ENCODE measurements around the gene UBTD2.

The UBTD2 gene

DNA sequence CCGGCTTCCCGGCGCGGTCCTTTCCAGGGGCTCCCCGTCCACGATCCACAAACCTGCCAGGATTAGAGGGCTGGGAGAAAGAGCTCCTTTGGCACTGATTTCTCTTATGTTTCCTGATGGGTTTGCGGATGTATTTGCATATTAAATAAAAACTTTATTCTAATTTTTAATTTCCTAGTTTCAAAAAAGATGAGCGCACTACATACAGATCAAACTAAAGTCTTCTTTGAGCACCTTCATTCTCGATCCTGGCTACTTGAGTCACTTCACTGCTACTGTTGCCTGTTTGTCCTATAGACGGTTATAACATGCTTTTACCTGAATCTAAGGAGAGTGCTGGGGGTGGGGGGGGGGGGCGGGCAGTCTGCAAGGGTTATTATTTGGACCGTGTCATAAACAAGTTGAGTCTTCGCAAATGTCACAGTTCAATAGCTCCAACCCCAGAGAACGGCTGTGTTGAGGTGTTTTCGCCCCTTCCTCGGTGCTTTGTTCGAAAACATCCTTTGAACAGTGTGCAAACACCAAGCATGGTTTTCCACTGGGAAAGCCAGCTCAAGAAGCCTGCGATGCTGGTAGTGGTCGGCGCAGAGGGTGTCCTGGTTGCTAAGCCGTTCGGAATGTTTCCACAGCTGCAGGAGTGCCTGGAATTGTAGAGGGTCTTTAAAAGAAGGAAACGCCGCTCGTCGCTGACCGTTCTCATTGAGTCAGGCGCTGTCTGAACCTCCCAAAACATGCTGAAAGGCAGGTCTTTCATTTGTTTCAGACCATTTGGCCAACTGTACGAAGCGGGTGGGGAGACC lies 94.5 kb downstream of the UBTD2 start:
- POLR2A ChIA-PET, result interaction anchor here (0.7 to 4.4 kb wide), 5 partner anchors 9 to 82 kb away, joined by 4 to 49 read pairs (median 4); no protein-coding TSS in a partner anchor
- 66% methylated on average over 24 of the region's 30 CpGs for WGBS (ENCODE audit: insufficient coverage)
- peak overlapping the region in 4 of 7 experiments; percentile 93 to 97 (median 96) for H3K4me3 ChIP-seq (ENCODE audit: control insufficient read depth in 1 of 7, extremely low read depth in 1 of 7, insufficient read depth in 4 of 7, low read depth in 2 of 7, low read length in 6 of 7)
- DNase-seq, result no peak
- no peaks in the 10 kb centered on the region for H3K27me3 ChIP-seq (replicated peaks in 2 of 5; ENCODE audit: control insufficient read depth in 4 of 5, insufficient read depth in 5 of 5, low read length in 4 of 5)
- peaks cover 0 to 9% (median 1%) of the 10 kb centered on the region in 4 experiments for H3K36me3 ChIP-seq (ENCODE audit: control insufficient read depth in 4 of 4, insufficient read depth in 4 of 4, low read length in 3 of 4)
- H3K27ac ChIP-seq (ENCODE audit: insufficient read depth in 1 of 2, low read depth in 1 of 2, low read length in 2 of 2, poor library complexity in 1 of 2, severe bottlenecking in 2 of 2), result no peak overlapping the region
- no peaks in the 10 kb centered on the region for H3K9me3 ChIP-seq (ENCODE audit: control extremely low read depth in 1 of 5, control insufficient read depth in 4 of 5, insufficient read depth in 2 of 5, low read depth in 1 of 5, low read length in 4 of 5)
- peaks cover 6 to 38% (median 31%) of the 10 kb centered on the region in 4 experiments for H3K4me1 ChIP-seq (ENCODE audit: control extremely low read depth in 1 of 4, control insufficient read depth in 4 of 4, insufficient read depth in 4 of 4, low read length in 3 of 4)
- CTCF ChIA-PET, result interaction anchor here (0.6 to 6.6 kb wide), 26 partner anchors 9 to 125 kb away, joined by 3 to 87 read pairs (median 6); partner anchors contain the start of gene UBTD2

- Histone ChIP-seq H3K4me1 (ENCODE audit: control extremely low read depth in 1 of 4, control insufficient read depth in 4 of 4, insufficient read depth in 4 of 4, low read length in 3 of 4) (peaks cover 7 to 46% (median 37%) of the 10 kb centered on the region in 4 experiments), H3K27me3 (replicated peaks in 2 of 5; ENCODE audit: control insufficient read depth in 4 of 5, insufficient read depth in 5 of 5, low read length in 4 of 5) (no peaks in the 10 kb centered on the region), H3K4me3 (ENCODE audit: control insufficient read depth in 1 of 7, extremely low read depth in 1 of 7, insufficient read depth in 4 of 7, low read depth in 2 of 7, low read length in 6 of 7) (peak within 1 kb of the TSS; percentile 86 to 97 (median 95)), H3K27ac (ENCODE audit: insufficient read depth in 1 of 2, low read depth in 1 of 2, low read length in 2 of 2, poor library complexity in 1 of 2, severe bottlenecking in 2 of 2) (peak within 1 kb of the TSS; percentile 61 to 85), H3K9me3 (ENCODE audit: control extremely low read depth in 1 of 5, control insufficient read depth in 4 of 5, insufficient read depth in 2 of 5, low read depth in 1 of 5, low read length in 4 of 5) (no peaks in the 10 kb centered on the region), H3K36me3 (ENCODE audit: control insufficient read depth in 4 of 4, insufficient read depth in 4 of 4, low read length in 3 of 4) (peaks cover 2 to 14% (median 4%) of the 10 kb centered on the region in 4 experiments)
- DNase-seq, result peak; percentile 91 to 96 (median 95)
- WGBS (ENCODE audit: insufficient coverage), result 0% methylated on average over 84 of the region's 102 CpGs
- POLR2A ChIA-PET, result interaction anchor here (0.7 to 4.4 kb wide), 7 partner anchors 9 to 81 kb away, joined by 3 to 49 read pairs (median 4); no protein-coding TSS in a partner anchor
- CTCF ChIA-PET, result interaction anchor here (0.6 to 6.6 kb wide), 33 partner anchors 9 to 276 kb away, joined by 3 to 87 read pairs (median 5); partner anchors contain the start of gene UBTD2
Measured at GRCh38 chr5:172188033-172188892, 95.3 kb downstream of the UBTD2 start, which contains the start of gene STK10. TSS of gene STK10 (minus strand) at chr5:172188224. CDS start at chr5:172188042, 182 bp downstream.

GRCh38 chr5:172187118-172188032 lies 96.2 kb downstream of the UBTD2 start:
- Histone ChIP-seq H3K4me1 (ENCODE audit: control extremely low read depth in 1 of 4, control insufficient read depth in 4 of 4, insufficient read depth in 4 of 4, low read length in 3 of 4) (peaks cover 10 to 55% (median 40%) of the 10 kb centered on the region in 4 experiments), H3K27ac (ENCODE audit: insufficient read depth in 1 of 2, low read depth in 1 of 2, low read length in 2 of 2, poor library complexity in 1 of 2, severe bottlenecking in 2 of 2) (peak overlapping the region; percentile 61 to 85), H3K9me3 (ENCODE audit: control extremely low read depth in 1 of 5, control insufficient read depth in 4 of 5, insufficient read depth in 2 of 5, low read depth in 1 of 5, low read length in 4 of 5) (no peaks in the 10 kb centered on the region), H3K27me3 (replicated peaks in 2 of 5; ENCODE audit: control insufficient read depth in 4 of 5, insufficient read depth in 5 of 5, low read length in 4 of 5) (no peaks in the 10 kb centered on the region), H3K4me3 (ENCODE audit: control insufficient read depth in 1 of 7, extremely low read depth in 1 of 7, insufficient read depth in 4 of 7, low read depth in 2 of 7, low read length in 6 of 7) (peak overlapping the region; percentile 86 to 97 (median 95)), H3K36me3 (ENCODE audit: control insufficient read depth in 4 of 4, insufficient read depth in 4 of 4, low read length in 3 of 4) (peaks cover 2 to 17% (median 6%) of the 10 kb centered on the region in 4 experiments)
- 0% methylated on average over 63 of the region's 66 CpGs for WGBS (ENCODE audit: insufficient coverage)
- POLR2A ChIA-PET, result interaction anchor here (0.6 to 4.4 kb wide), 6 partner anchors 9 to 77 kb away, joined by 3 to 49 read pairs (median 3); no protein-coding TSS in a partner anchor
- CTCF ChIA-PET, result interaction anchor here (0.7 to 6.8 kb wide), 23 partner anchors 8 to 275 kb away, joined by 3 to 87 read pairs (median 7); no protein-coding TSS in a partner anchor
- peak; percentile 44 to 84 (median 78) for DNase-seq

DNA sequence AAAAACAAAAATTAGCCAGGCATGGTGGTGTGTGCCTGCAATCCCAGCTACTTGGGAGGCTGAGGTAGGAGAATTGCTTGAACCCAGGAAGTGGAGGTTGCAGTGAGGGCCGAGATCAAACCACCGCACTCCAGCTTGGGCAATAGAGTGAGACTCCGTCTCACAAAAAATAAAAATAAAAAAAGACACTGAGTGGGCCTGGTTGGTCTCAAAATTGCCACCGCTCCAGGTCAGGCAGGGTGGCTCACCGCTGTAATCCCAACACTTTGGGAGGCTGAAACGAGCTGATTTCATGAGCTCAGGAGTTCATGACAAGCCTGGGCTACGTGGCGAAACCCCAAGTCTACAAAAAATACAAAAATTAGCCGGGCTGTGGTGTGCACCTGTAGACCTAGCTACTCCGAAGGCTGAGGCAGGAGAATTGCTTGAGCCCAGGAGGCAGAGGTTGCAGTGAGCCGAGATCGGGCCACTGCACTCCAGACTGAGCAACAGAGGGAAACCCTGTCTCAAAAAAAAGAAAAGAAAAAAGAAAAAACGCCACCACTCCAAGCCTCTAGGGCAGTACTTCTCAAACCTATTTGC lies 97.4 kb downstream of the UBTD2 start:
- ChIA-PET CTCF (interaction anchor here (0.6 to 6.8 kb wide), 13 partner anchors 7 to 107 kb away, joined by 3 to 87 read pairs (median 5); no protein-coding TSS in a partner anchor), POLR2A (interaction anchor here (0.6 to 4.4 kb wide), 5 partner anchors 8 to 76 kb away, joined by 3 to 49 read pairs (median 3); no protein-coding TSS in a partner anchor)
- peak overlapping the region; percentile 16 to 97 (median 93) for H3K4me3 ChIP-seq (ENCODE audit: control insufficient read depth in 1 of 7, extremely low read depth in 1 of 7, insufficient read depth in 4 of 7, low read depth in 2 of 7, low read length in 6 of 7)
- peak overlapping the region; percentile 51 to 85 for H3K27ac ChIP-seq (ENCODE audit: insufficient read depth in 1 of 2, low read depth in 1 of 2, low read length in 2 of 2, poor library complexity in 1 of 2, severe bottlenecking in 2 of 2)
- H3K36me3 ChIP-seq (ENCODE audit: control insufficient read depth in 4 of 4, insufficient read depth in 4 of 4, low read length in 3 of 4), result peaks cover 2 to 18% (median 6%) of the 10 kb centered on the region in 4 experiments
- WGBS (ENCODE audit: insufficient coverage), result 64% methylated on average over 10 of the region's 13 CpGs
- H3K9me3 ChIP-seq (ENCODE audit: control extremely low read depth in 1 of 5, control insufficient read depth in 4 of 5, insufficient read depth in 2 of 5, low read depth in 1 of 5, low read length in 4 of 5), result no peaks in the 10 kb centered on the region
- peaks cover 10 to 63% (median 47%) of the 10 kb centered on the region in 4 experiments for H3K4me1 ChIP-seq (ENCODE audit: control extremely low read depth in 1 of 4, control insufficient read depth in 4 of 4, insufficient read depth in 4 of 4, low read length in 3 of 4)
- DNase-seq, result no peak
- H3K27me3 ChIP-seq (replicated peaks in 2 of 5; ENCODE audit: control insufficient read depth in 4 of 5, insufficient read depth in 5 of 5, low read length in 4 of 5), result no peaks in the 10 kb centered on the region

- Histone ChIP-seq H3K27me3 (replicated peaks in 2 of 5; ENCODE audit: control insufficient read depth in 4 of 5, insufficient read depth in 5 of 5, low read length in 4 of 5) (no peaks in the 10 kb centered on the region), H3K9me3 (ENCODE audit: control extremely low read depth in 1 of 5, control insufficient read depth in 4 of 5, insufficient read depth in 2 of 5, low read depth in 1 of 5, low read length in 4 of 5) (no peaks in the 10 kb centered on the region), H3K4me3 (ENCODE audit: control insufficient read depth in 1 of 7, extremely low read depth in 1 of 7, insufficient read depth in 4 of 7, low read depth in 2 of 7, low read length in 6 of 7) (peak overlapping the region in 3 of 7 experiments; percentile 4 to 96 (median 93)), H3K36me3 (ENCODE audit: control insufficient read depth in 4 of 4, insufficient read depth in 4 of 4, low read length in 3 of 4) (peaks cover 2 to 23% (median 6%) of the 10 kb centered on the region in 4 experiments), H3K27ac (ENCODE audit: insufficient read depth in 1 of 2, low read depth in 1 of 2, low read length in 2 of 2, poor library complexity in 1 of 2, severe bottlenecking in 2 of 2) (peak overlapping the region; percentile 11 to 85), H3K4me1 (ENCODE audit: control extremely low read depth in 1 of 4, control insufficient read depth in 4 of 4, insufficient read depth in 4 of 4, low read length in 3 of 4) (peaks cover 21 to 74% (median 56%) of the 10 kb centered on the region in 4 experiments)
- 46% methylated on average over 9 of the region's 10 CpGs for WGBS (ENCODE audit: insufficient coverage)
- ChIA-PET CTCF (interaction anchor here (1.2 to 6.8 kb wide), 4 partner anchors 11 to 80 kb away, joined by 3 to 87 read pairs (median 28); no protein-coding TSS in a partner anchor), POLR2A (no interaction called here)
- DNase-seq, result peak in 2 of 3 donors; percentile 42 to 48
Measured at GRCh38 chr5:172185096-172185461, 98.5 kb downstream of the UBTD2 start.

Measured in common myeloid progenitor, CD34-positive (primary cell).